Heart left ventricle (tissue), 16 donors: ENCODE measurements around the gene POFUT2. TPM values are rescaled to one million over a fixed set of nuclear protein-coding genes. Genes with fewer than 3 reads are reported as not detected.

Experiments used
- ATAC-seq, 4 donors: fragments of 200-7000 bp; cut with Tn5 transposase; one replicate each; pipeline ENCODE4 v1.9.1; 2020 to 2022; ENCODE audit warnings: moderate library complexity in 4 of 4, mild to moderate bottlenecking in 3 of 4, moderate number of reproducible peaks in 1 of 4
- DNase-seq, 5 donors: peaks; one replicate each; pipeline ENCODE4 v3.0.0-alpha.2; 2020
- H3K27ac ChIP-seq, 12 donors: fragments of 200-600 bp; sonication (generic) in 4 of 12; one replicate each; pipeline versions ENCODE4 v1.5.0 to v1.8.0; 2016 to 2022; ENCODE audit warnings: mild to moderate bottlenecking in 2 of 12
- H3K27me3 ChIP-seq, 9 donors: fragments of 200-600 bp; sonication (generic) in 2 of 9; one replicate each; pipeline versions ENCODE4 v1.5.1 to v1.8.0; 2016 to 2022; ENCODE audit warnings: mild to moderate bottlenecking in 3 of 9
- H3K36me3 ChIP-seq, 9 donors: fragments of 200-600 bp; sonication (generic) in 2 of 9; one replicate each; pipeline versions ENCODE4 v1.5.0 to v1.8.0; 2018 to 2022; ENCODE audit warnings: mild to moderate bottlenecking in 2 of 9
- H3K4me1 ChIP-seq, 12 donors: fragments of 200-600 bp; sonication (generic) in 4 of 12; one replicate each; pipeline versions ENCODE4 v1.5.0 to v1.8.0; 2016 to 2022; ENCODE audit warnings: mild to moderate bottlenecking in 3 of 12
- H3K4me3 ChIP-seq, 12 donors: fragments of 200-600 bp; sonication (generic) in 4 of 12; one replicate each; pipeline versions ENCODE4 v1.5.0 to v1.8.0; 2017 to 2022; ENCODE audit warnings: mild to moderate bottlenecking in 9 of 12, moderate library complexity in 4 of 12
- H3K9me3 ChIP-seq, 12 donors: fragments of 200-600 bp; sonication (generic) in 4 of 12; one replicate each; pipeline versions ENCODE4 v1.5.0 to v1.8.0; 2016 to 2022; ENCODE audit warnings: mild to moderate bottlenecking in 1 of 12
- CTCF ChIP-seq, 12 donors: fragments of 200-600 bp; sonication (generic) in 4 of 12; IDR thresholded peaks; one replicate each; pipeline versions ENCODE4 v1.5.0 to v1.8.0; 2018 to 2022; ENCODE audit warnings: antibody characterized with exemption in 12 of 12, mild to moderate bottlenecking in 5 of 12
- POLR2A ChIP-seq, 2 donors: fragments of 450-650 bp; IDR thresholded peaks; one replicate each; pipeline ENCODE4 v1.6.1; 2017; ENCODE audit warnings: antibody characterized with exemption in 2 of 2, mild to moderate bottlenecking in 2 of 2, moderate library complexity in 2 of 2
- WGBS, 4 donors: extraction: QIAGEN DNeasy Blood & Tissue Kit in 2 of 4; methylation state at CpG; one replicate each; pipeline versions ENCODE4 v1.1.5 to v1.1.7; 2013 to 2018; 5-methylcytosine and 5-hydroxymethylcytosine counted together
- intact Hi-C, 10 donors: fragments of 100-400 bp; cut with DNase I; formaldehyde crosslinking; loops; one replicate each; pipeline versions ENCODE4 v1.11.1 to v1.14.2; 2022
- polyA plus RNA-seq, 2 donors: library from polyadenylated mRNA; stranded (reverse); fragments of 200-250 nt; gene quantifications; one replicate each; pipeline ENCODE4 v1.2.3, GENCODE V29; 2013
- total RNA-seq, 9 donors: library from RNA; depleted of rRNA in 2 of 9; stranded (reverse); fragments of >200 nt in 2 of 9; fragmentation: NEBNext Ultra II Directional in 3 of 9; extraction: Animal tissue kit (Norgen Biotek cat#: 25700) in 3 of 9; gene quantifications; one replicate each; pipeline versions ENCODE4 v1.1.0 to v1.2.4, GENCODE V29; 2016 to 2023
- donor health status: ischemic (EF 13 %, LVEDD 7.1; RV severe dilation, severe dysfunction).
- donor health status: healthy with polysubstance abuse.
- donor health status: DM: no; HTN: yes; CAD: no.
- donor health status: DM: no; HTN: no; CAD: no.
- donor health status: ischemic (EF 25% LVEDD 6.9; RV normal size, moderate dysfunction).
- donor health status: ischemic (EF 25% LVEDD 5.7; RV mildly dilated, moderate dysfunction).
- donor health status: healthy.
- donor health status: DM: yes; HTN: yes; CAD: no.
- donor health status: ischemic (EF 35%, LVEDD 5.7; RV mildly dilated, moderate dysfunction).
- donor health status: nonischemic (EF 11% LVEDD 7.7; RV severe dilation, severe dysfunction).
- donor health status: DM: yes; HTN: yes; CAD: no.
- donor health status: PGD.
- donor health status: ischemic (EF 29% LVEDD 5.4; RV normal size, mild dysfunction).
- donor health status: nonischemic (EF 23%, LVEDD 6.1; RV moderate dilation, normal function).

POFUT2 gene
- total and polyA plus RNA-seq, 11 donors = 10.8 to 25.8 (median 18.5) TPM

GRCh38 chr21:45328198-45329091 lies 40.8 kb upstream of the POFUT2 start:
- TF ChIP-seq POLR2A (IDR thresholded peaks at IDR 0.05) (no peak), CTCF (IDR thresholded peaks at IDR 0.05) (no peak)
- ATAC-seq = no peak
- Histone ChIP-seq H3K27ac (no peak overlapping the region), H3K4me3 (no peak overlapping the region), H3K36me3 (no peaks in the 10 kb centered on the region), H3K9me3 (no peaks in the 10 kb centered on the region), H3K27me3 (no peaks in the 10 kb centered on the region), H3K4me1 (peaks cover 0 to 26% (median 5%) of the 10 kb centered on the region in 12 donors)
- WGBS, 4 donors = 92 to 96% (median 94%) methylated on average over 28 to 43 of the region's 43 CpGs
- intact Hi-C loops = loop anchor here in 1 of 10 donors (1.0 kb wide), 1 partner anchor 34 kb away; no protein-coding TSS in a partner anchor
- peak in 3 of 5 donors; percentile 22 to 45 (median 25) for DNase-seq

GRCh38 chr21:45327441-45328197 lies 39.9 kb upstream of the POFUT2 start:
- Histone ChIP-seq H3K4me1 (peaks cover 0 to 32% (median 7%) of the 10 kb centered on the region in 12 donors), H3K27ac (no peak overlapping the region), H3K4me3 (no peak overlapping the region), H3K36me3 (no peaks in the 10 kb centered on the region), H3K9me3 (no peaks in the 10 kb centered on the region), H3K27me3 (no peaks in the 10 kb centered on the region)
- peak in 3 of 5 donors; percentile 8 to 54 (median 25) for DNase-seq
- ATAC-seq = no peak
- whole genome bisulfite sequencing, 4 donors = 87 to 94% (median 91%) methylated on average over 16 to 23 of the region's 23 CpGs
- intact Hi-C loops = no loop called here
- TF ChIP-seq POLR2A (IDR thresholded peaks at IDR 0.05) (no peak), CTCF (IDR thresholded peaks at IDR 0.05) (no peak)

- ATAC-seq (no peak), DNase-seq (peak in 2 of 5 donors; percentile 19 to 26)
- Histone ChIP-seq H3K36me3 (no peaks in the 10 kb centered on the region), H3K4me3 (no peak overlapping the region), H3K9me3 (no peaks in the 10 kb centered on the region), H3K27me3 (no peaks in the 10 kb centered on the region), H3K4me1 (peaks cover 0 to 32% (median 7%) of the 10 kb centered on the region in 12 donors), H3K27ac (no peak overlapping the region)
- TF ChIP-seq CTCF (IDR thresholded peaks at IDR 0.05) (no peak), POLR2A (IDR thresholded peaks at IDR 0.05) (no peak)
- intact Hi-C loops = no loop called here
- 87 to 93% (median 90%) methylated on average over 8 of the region's 8 CpGs for WGBS, 4 donors
These were observed 39.3 kb upstream of the POFUT2 start for GRCh38 chr21:45326891-45327440.
